WERI-Rb-1 (cell line): ENCODE results near the gene TNFRSF4.

Experiments used
- DNase-seq: peaks from one replicate; pipeline ENCODE4 v3.0.0-alpha.2; 2020
- H3K27ac ChIP-seq: fragments of 250-450 bp; sonication (Bioruptor Pico); 2 replicates; pipeline ENCODE4 v1.5.1; 2020; ENCODE audit warnings: mild to moderate bottlenecking, moderate library complexity
- H3K27me3 ChIP-seq: fragments of 250-450 bp; sonication (Bioruptor Pico); 2 replicates; pipeline ENCODE4 v1.5.1; 2021; ENCODE audit warnings: mild to moderate bottlenecking, low read depth, moderate library complexity; ENCODE audit not compliant: insufficient read depth, severe bottlenecking
- H3K36me3 ChIP-seq: fragments of 250-450 bp; sonication (Bioruptor Pico); 2 replicates; pipeline ENCODE4 v1.5.1; 2020; ENCODE audit warnings: mild to moderate bottlenecking, moderate library complexity
- H3K4me3 ChIP-seq: 2 replicates; pipeline ENCODE4 v1.5.1; 2011; ENCODE audit warnings: low read depth, mild to moderate bottlenecking, control low read depth, low read length
- H3K9me3 ChIP-seq: fragments of 250-450 bp; sonication (Bioruptor Pico); 2 replicates; pipeline ENCODE4 v1.5.1; 2021; ENCODE audit warnings: mild to moderate bottlenecking, moderate library complexity; ENCODE audit not compliant: severe bottlenecking
- CTCF ChIP-seq: IDR thresholded peaks from 2 replicates; pipeline ENCODE4 v1.5.1; 2011; ENCODE audit warnings: low read depth, mild to moderate bottlenecking, control low read depth, inconsistent platforms, low read length

The TNFRSF4 gene

GRCh38 chr1:1204425-1204920 lies 9.5 kb downstream of the TNFRSF4 start:
- TF ChIP-seq CTCF, result no peak
- H3K27ac ChIP-seq, result no peak overlapping the region
- no peaks in the 10 kb centered on the region for H3K27me3 ChIP-seq

GRCh38 chr1:1203561-1204424 lies 10.2 kb downstream of the TNFRSF4 start:
- no peaks in the 10 kb centered on the region for H3K36me3 ChIP-seq
- no peak for TF ChIP-seq CTCF
- no peaks in the 10 kb centered on the region for H3K9me3 ChIP-seq
- H3K27me3 ChIP-seq, result no peaks in the 10 kb centered on the region
- no peak for DNase-seq
- no peak overlapping the region for H3K4me3 ChIP-seq
- H3K27ac ChIP-seq, result no peak overlapping the region

More at GRCh38 chr1:1204425-1204920, 9.5 kb downstream of the TNFRSF4 start:
- no peaks in the 10 kb centered on the region for H3K36me3 ChIP-seq
- H3K4me3 ChIP-seq, result no peak overlapping the region
- no peak for DNase-seq
- no peaks in the 10 kb centered on the region for H3K9me3 ChIP-seq

GRCh38 chr1:1202831-1203560 lies 11.0 kb downstream of the TNFRSF4 start:
- TF ChIP-seq CTCF, result no peak
- no peak overlapping the region for H3K4me3 ChIP-seq
- no peak for DNase-seq
- H3K36me3 ChIP-seq, result no peaks in the 10 kb centered on the region
- H3K27ac ChIP-seq, result no peak overlapping the region
- no peaks in the 10 kb centered on the region for H3K27me3 ChIP-seq
- H3K9me3 ChIP-seq, result no peaks in the 10 kb centered on the region

- no peak for TF ChIP-seq CTCF
- DNase-seq, result peak; percentile 58
- no peaks in the 10 kb centered on the region for H3K36me3 ChIP-seq
- peak overlapping the region; percentile 59 for H3K27ac ChIP-seq
- H3K27me3 ChIP-seq, result no peaks in the 10 kb centered on the region
- no peaks in the 10 kb centered on the region for H3K9me3 ChIP-seq
- peak overlapping the region; percentile 50 for H3K4me3 ChIP-seq
Measured at GRCh38 chr1:1200876-1201810, 12.8 kb downstream of the TNFRSF4 start.
